ENCODE data around the gene CPA4.

GRCh38 chr7:130273933-130274255 is 19.1 kb upstream of the CPA4 start:
- TF ChIP-seq CTCF (IDR thresholded peaks at IDR 0.05) (no peak), POLR2A (IDR thresholded peaks at IDR 0.05) (no peak)

Measured in Peyer's patch (tissue), 4 donors.